HepG2 (cell line): ENCODE results near the gene DVL3. TPM values are rescaled to one million over a fixed set of nuclear protein-coding genes. Genes with fewer than 3 reads are reported as not detected.

ENCODE experiments used
- AKAP8 ChIP-seq: sonication (generic); formaldehyde crosslinking; IDR thresholded peaks from 2 replicates; pipeline ENCODE4 v1.5.1; 2020; ENCODE audit warnings: mild to moderate bottlenecking, missing genetic modification reagents
- ATF7-NPFF ChIP-seq: sonication (generic); formaldehyde crosslinking; IDR thresholded peaks from 2 replicates; pipeline ENCODE4 v1.8.1; 2023; ENCODE audit warnings: mild to moderate bottlenecking, low read depth, missing genetic modification reagents, moderate library complexity
- CCDC6 ChIP-seq: sonication (generic); formaldehyde crosslinking; IDR thresholded peaks from 2 replicates; pipeline ENCODE4 v1.8.1; 2022; ENCODE audit warnings: mild to moderate bottlenecking, missing genetic modification reagents, moderate library complexity
- CENPX ChIP-seq: sonication (generic); formaldehyde crosslinking; IDR thresholded peaks from 2 replicates; pipeline ENCODE4 v1.9.0; 2021; ENCODE audit warnings: mild to moderate bottlenecking, missing genetic modification reagents, moderate library complexity
- ELF3 ChIP-seq: IDR thresholded peaks from 2 replicates; pipeline ENCODE4 v1.6.1; 2016; ENCODE audit warnings: missing genetic modification reagents, missing compliant biosample characterization
- GTF2F1 ChIP-seq: fragments of 150-350 bp; IDR thresholded peaks from 2 replicates; pipeline ENCODE4 v1.6.1; 2014; ENCODE audit warnings: low read length
- HDAC2 ChIP-seq: sonication (generic); formaldehyde crosslinking; IDR thresholded peaks from 2 replicates; pipeline ENCODE4 v1.4.0; 2020; ENCODE audit warnings: missing genetic modification reagents
- JDP2 ChIP-seq: sonication (generic); formaldehyde crosslinking; IDR thresholded peaks from 2 replicates; pipeline ENCODE4 v1.8.1; 2022; ENCODE audit warnings: missing genetic modification reagents, borderline replicate concordance
- NCOA1 ChIP-seq: sonication (generic); formaldehyde crosslinking; IDR thresholded peaks from 2 replicates; pipeline ENCODE4 v1.9.0; 2021; ENCODE audit warnings: missing genetic modification reagents
- NFIC ChIP-seq: IDR thresholded peaks from 2 replicates; pipeline ENCODE4 v1.6.1; 2012; ENCODE audit warnings: mild to moderate bottlenecking, low read length, inconsistent platforms
- RAD21 ChIP-seq: fragments of 450-650 bp; formaldehyde crosslinking; IDR thresholded peaks from 2 replicates; pipeline ENCODE4 v1.5.0; 2020; ENCODE audit warnings: mild to moderate bottlenecking
- RFXANK ChIP-seq: IDR thresholded peaks from 2 replicates; pipeline ENCODE4 v1.6.1; 2016
- TCF12 ChIP-seq, 2 experiments: fragments of 450-650 bp in 1 of 2; sonication (generic) in 1 of 2; formaldehyde crosslinking in 1 of 2; IDR thresholded peaks; 2 replicates each; pipeline versions ENCODE4 v1.6.1 to v1.8.0; 2017 to 2022; ENCODE audit warnings: antibody characterized with exemption in 1 of 2, mild to moderate bottlenecking in 1 of 2, missing genetic modification reagents in 1 of 2, moderate library complexity in 1 of 2
- TEAD3 ChIP-seq: optimal IDR thresholded peaks from 2 replicates; pipeline ENCODE3; 2016; ENCODE audit warnings: borderline replicate concordance
- ZNF383 ChIP-seq: sonication (generic); formaldehyde crosslinking; IDR thresholded peaks from 2 replicates; pipeline ENCODE4 v1.4.0; 2020; ENCODE audit warnings: missing genetic modification reagents, mild to moderate bottlenecking, borderline replicate concordance
- ZNF510 ChIP-seq: sonication (generic); formaldehyde crosslinking; IDR thresholded peaks from 2 replicates; pipeline ENCODE4 v1.4.0; 2020; ENCODE audit warnings: low read depth, mild to moderate bottlenecking, missing genetic modification reagents
- ZNF556 ChIP-seq: sonication (generic); formaldehyde crosslinking; IDR thresholded peaks from 2 replicates; pipeline ENCODE4 v1.4.0; 2020; ENCODE audit warnings: mild to moderate bottlenecking, missing genetic modification reagents, borderline replicate concordance
- ZNF570 ChIP-seq: sonication (generic); formaldehyde crosslinking; IDR thresholded peaks from 2 replicates; pipeline ENCODE4 v1.4.0; 2020; ENCODE audit warnings: mild to moderate bottlenecking, missing genetic modification reagents, borderline replicate concordance
- polyA plus RNA-seq, 8 experiments: library from polyadenylated mRNA; depleted of rRNA in 3 of 8; stranded (reverse) in 7 of 8; unstranded in 1 of 8; fragments of >200 nt; fragmentation: Illumina TruSeq in 4 of 8; extraction: Trizol in 4 of 8; gene quantifications; 2 replicates each; pipeline versions ENCODE4 v1.2.1 to v1.2.3, GENCODE V29; 2011 to 2016; ENCODE audit warnings: low read depth in 4 of 8, missing spikeins in 1 of 8, mixed read lengths in 1 of 8; ENCODE audit not compliant: insufficient read depth in 1 of 8
- total RNA-seq, 5 experiments: library from RNA; depleted of rRNA; stranded (reverse); fragments of >200 nt; fragmentation: Illumina TruSeq; extraction: Trizol; gene quantifications; 2 replicates each; pipeline ENCODE4 v1.2.3, GENCODE V29; 2016; ENCODE audit warnings: low read depth in 1 of 5
- TF ChIP-seq, protein P1 (sequence below), 2 experiments: sonication (generic) in 1 of 2; formaldehyde crosslinking in 1 of 2; IDR thresholded peaks; 2 replicates each; pipeline versions ENCODE4 v1.4.0 to v1.6.1; 2018 to 2020; ENCODE audit warnings: missing genetic modification reagents in 2 of 2, borderline replicate concordance in 1 of 2, low read depth in 1 of 2, mild to moderate bottlenecking in 1 of 2, missing biosample characterization in 1 of 2
- TF ChIP-seq, protein P2 (sequence below): sonication (generic); formaldehyde crosslinking; conservative IDR thresholded peaks from 2 replicates; pipeline ENCODE4 v1.4.0; 2020; ENCODE audit warnings: missing genetic modification reagents
- TF ChIP-seq, protein P3 (sequence below): sonication (generic); formaldehyde crosslinking; IDR thresholded peaks from 2 replicates; pipeline ENCODE4 v1.5.0; 2020; ENCODE audit warnings: mild to moderate bottlenecking, missing genetic modification reagents, borderline replicate concordance
- TF ChIP-seq, protein P4 (sequence below): sonication (generic); formaldehyde crosslinking; IDR thresholded peaks from 2 replicates; pipeline ENCODE4 v1.8.1; 2023; ENCODE audit warnings: mild to moderate bottlenecking, moderate library complexity, missing genetic modification reagents

DVL3 gene
- total and polyA plus RNA-seq, 2 of the 13 experiments (the other 11 are each of a cell fraction or from before 2014, with no cell fraction given): 29.0 to 36.1 TPM

DNA sequence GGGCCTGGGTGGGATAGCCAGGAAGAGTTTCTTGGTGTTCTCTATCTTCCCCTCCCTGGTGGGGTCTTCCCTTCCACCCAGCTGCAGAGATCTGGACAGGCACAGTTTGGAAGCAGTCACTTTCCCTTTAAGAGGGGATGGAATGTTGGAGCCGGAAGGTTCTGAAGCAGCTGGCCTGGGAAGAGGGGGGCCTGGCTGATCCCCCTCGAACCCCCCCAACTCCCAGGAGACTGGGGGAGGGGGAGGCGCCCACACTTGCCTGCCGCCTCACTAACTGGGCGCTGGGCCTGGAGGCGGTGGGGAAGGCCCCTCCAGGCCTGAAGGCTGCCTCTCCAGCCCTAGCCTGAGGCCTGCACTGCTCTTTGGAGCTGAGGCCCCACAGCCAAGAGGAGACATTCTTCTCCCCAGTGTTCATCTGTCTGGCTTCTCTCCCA, 1.4 kb downstream of the DVL3 start (continued):
- TF ChIP-seq TCF12 (IDR thresholded peaks at IDR 0.05): no peak
- no peak for TF ChIP-seq TCF12 (CRISPR knock-in tag; IDR thresholded peaks at IDR 0.05)
- TF ChIP-seq RAD21 (CRISPR knock-in tag): no peak
- TF ChIP-seq CENPX (CRISPR knock-in tag): no peak
- TF ChIP-seq TEAD3: peak; percentile 45
- no peak for TF ChIP-seq AKAP8
- no peak for TF ChIP-seq GTF2F1
- no peak for TF ChIP-seq HDAC2 (CRISPR knock-in tag)
- no peak for TF ChIP-seq JDP2 (CRISPR knock-in tag)
- TF ChIP-seq, protein P1, sequence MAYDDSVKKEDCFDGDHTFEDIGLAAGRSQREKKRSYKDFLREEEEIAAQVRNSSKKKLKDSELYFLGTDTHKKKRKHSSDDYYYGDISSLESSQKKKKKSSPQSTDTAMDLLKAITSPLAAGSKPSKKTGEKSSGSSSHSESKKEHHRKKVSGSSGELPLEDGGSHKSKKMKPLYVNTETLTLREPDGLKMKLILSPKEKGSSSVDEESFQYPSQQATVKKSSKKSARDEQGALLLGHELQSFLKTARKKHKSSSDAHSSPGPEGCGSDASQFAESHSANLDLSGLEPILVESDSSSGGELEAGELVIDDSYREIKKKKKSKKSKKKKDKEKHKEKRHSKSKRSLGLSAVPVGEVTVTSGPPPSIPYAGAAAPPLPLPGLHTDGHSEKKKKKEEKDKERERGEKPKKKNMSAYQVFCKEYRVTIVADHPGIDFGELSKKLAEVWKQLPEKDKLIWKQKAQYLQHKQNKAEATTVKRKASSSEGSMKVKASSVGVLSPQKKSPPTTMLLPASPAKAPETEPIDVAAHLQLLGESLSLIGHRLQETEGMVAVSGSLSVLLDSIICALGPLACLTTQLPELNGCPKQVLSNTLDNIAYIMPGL (CRISPR knock-in tag; IDR thresholded peaks at IDR 0.05; ENCODE audit: borderline replicate concordance in 1 of 2, low read depth in 1 of 2): peak in 1 of 2 experiments; percentile 71; a peak in 2 of 4 replicates
- TF ChIP-seq NCOA1 (CRISPR knock-in tag): 0 out of 2 replicates have a peak, but pooled peaks have one; percentile 11
- peak; percentile 4; the same call in 1 of the 2 replicates for TF ChIP-seq ATF7-NPFF (CRISPR knock-in tag)
- 0 out of 2 replicates have a peak, but pooled peaks have one; percentile 42 for TF ChIP-seq CCDC6 (CRISPR knock-in tag)
- TF ChIP-seq ZNF556: peak; percentile 20; the same call in 1 of the 2 replicates
- TF ChIP-seq, protein P2, sequence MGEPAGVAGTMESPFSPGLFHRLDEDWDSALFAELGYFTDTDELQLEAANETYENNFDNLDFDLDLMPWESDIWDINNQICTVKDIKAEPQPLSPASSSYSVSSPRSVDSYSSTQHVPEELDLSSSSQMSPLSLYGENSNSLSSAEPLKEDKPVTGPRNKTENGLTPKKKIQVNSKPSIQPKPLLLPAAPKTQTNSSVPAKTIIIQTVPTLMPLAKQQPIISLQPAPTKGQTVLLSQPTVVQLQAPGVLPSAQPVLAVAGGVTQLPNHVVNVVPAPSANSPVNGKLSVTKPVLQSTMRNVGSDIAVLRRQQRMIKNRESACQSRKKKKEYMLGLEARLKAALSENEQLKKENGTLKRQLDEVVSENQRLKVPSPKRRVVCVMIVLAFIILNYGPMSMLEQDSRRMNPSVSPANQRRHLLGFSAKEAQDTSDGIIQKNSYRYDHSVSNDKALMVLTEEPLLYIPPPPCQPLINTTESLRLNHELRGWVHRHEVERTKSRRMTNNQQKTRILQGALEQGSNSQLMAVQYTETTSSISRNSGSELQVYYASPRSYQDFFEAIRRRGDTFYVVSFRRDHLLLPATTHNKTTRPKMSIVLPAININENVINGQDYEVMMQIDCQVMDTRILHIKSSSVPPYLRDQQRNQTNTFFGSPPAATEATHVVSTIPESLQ (CRISPR knock-in tag): 0 out of 2 replicates have a peak, but pooled peaks have one; percentile 12
- TF ChIP-seq ZNF383 (CRISPR knock-in tag): no peak
- TF ChIP-seq RFXANK (CRISPR knock-in tag): no peak
- TF ChIP-seq NFIC: no peak
- no peak for TF ChIP-seq ELF3 (CRISPR knock-in tag)
- no peak for TF ChIP-seq ZNF570 (CRISPR knock-in tag)
- TF ChIP-seq ZNF510 (CRISPR knock-in tag): no peak
- TF ChIP-seq, protein P3, sequence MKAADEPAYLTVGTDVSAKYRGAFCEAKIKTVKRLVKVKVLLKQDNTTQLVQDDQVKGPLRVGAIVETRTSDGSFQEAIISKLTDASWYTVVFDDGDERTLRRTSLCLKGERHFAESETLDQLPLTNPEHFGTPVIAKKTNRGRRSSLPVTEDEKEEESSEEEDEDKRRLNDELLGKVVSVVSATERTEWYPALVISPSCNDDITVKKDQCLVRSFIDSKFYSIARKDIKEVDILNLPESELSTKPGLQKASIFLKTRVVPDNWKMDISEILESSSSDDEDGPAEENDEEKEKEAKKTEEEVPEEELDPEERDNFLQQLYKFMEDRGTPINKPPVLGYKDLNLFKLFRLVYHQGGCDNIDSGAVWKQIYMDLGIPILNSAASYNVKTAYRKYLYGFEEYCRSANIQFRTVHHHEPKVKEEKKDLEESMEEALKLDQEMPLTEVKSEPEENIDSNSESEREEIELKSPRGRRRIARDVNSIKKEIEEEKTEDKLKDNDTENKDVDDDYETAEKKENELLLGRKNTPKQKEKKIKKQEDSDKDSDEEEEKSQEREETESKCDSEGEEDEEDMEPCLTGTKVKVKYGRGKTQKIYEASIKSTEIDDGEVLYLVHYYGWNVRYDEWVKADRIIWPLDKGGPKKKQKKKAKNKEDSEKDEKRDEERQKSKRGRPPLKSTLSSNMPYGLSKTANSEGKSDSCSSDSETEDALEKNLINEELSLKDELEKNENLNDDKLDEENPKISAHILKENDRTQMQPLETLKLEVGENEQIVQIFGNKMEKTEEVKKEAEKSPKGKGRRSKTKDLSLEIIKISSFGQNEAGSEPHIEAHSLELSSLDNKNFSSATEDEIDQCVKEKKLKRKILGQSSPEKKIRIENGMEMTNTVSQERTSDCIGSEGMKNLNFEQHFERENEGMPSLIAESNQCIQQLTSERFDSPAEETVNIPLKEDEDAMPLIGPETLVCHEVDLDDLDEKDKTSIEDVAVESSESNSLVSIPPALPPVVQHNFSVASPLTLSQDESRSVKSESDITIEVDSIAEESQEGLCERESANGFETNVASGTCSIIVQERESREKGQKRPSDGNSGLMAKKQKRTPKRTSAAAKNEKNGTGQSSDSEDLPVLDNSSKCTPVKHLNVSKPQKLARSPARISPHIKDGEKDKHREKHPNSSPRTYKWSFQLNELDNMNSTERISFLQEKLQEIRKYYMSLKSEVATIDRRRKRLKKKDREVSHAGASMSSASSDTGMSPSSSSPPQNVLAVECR (CRISPR knock-in tag): peak; percentile 67
- TF ChIP-seq, protein P4, sequence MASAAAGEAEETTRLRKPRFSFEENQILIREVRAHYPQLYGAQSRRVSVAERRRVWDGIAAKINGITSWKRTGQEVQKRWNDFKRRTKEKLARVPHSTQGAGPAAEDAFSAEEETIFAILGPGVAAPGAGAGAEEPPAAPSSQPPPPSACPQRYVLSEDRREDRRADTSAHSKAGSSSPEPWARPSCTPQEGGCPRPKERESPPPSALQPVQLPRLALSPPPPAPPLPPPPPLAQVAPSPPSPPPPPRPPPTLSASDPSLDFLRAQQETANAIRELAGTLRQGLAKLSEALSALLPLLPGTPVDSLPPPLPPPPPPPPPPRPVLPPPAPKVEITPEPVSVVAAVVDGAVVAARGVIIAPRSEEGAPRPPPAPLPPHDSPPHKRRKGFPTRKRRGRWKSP (CRISPR knock-in tag): no peak; the same call in 1 of the 2 replicates
